Erythroblast (primary cell): ENCODE results near the gene FANCD2.

ENCODE experiments used
- GATA1 ChIP-seq: IDR thresholded peaks from 2 replicates; pipeline ENCODE4 v1.6.1; 2011; ENCODE audit warnings: low read depth, mild to moderate bottlenecking, control low read depth, low read length, moderate library complexity
- POLR2A ChIP-seq: IDR thresholded peaks from 2 replicates; pipeline ENCODE4 v1.6.1; 2011; ENCODE audit warnings: mild to moderate bottlenecking, low read length

- TF ChIP-seq POLR2A (no peak), GATA1 (no peak)
Observed at GRCh38 chr3:10149226-10149625, 123.0 kb downstream of the FANCD2 start.
